HG03139 (cell line): ENCODE results near the gene COPRS.

Experiments used
- ATAC-seq: cut with Tn5 transposase; IDR thresholded peaks from one replicate; pipeline ENCODE4 v1.9.1; 2021; ENCODE audit not compliant: unreplicated experiment

The COPRS gene, protein sequence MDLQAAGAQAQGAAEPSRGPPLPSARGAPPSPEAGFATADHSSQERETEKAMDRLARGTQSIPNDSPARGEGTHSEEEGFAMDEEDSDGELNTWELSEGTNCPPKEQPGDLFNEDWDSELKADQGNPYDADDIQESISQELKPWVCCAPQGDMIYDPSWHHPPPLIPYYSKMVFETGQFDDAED

DNA sequence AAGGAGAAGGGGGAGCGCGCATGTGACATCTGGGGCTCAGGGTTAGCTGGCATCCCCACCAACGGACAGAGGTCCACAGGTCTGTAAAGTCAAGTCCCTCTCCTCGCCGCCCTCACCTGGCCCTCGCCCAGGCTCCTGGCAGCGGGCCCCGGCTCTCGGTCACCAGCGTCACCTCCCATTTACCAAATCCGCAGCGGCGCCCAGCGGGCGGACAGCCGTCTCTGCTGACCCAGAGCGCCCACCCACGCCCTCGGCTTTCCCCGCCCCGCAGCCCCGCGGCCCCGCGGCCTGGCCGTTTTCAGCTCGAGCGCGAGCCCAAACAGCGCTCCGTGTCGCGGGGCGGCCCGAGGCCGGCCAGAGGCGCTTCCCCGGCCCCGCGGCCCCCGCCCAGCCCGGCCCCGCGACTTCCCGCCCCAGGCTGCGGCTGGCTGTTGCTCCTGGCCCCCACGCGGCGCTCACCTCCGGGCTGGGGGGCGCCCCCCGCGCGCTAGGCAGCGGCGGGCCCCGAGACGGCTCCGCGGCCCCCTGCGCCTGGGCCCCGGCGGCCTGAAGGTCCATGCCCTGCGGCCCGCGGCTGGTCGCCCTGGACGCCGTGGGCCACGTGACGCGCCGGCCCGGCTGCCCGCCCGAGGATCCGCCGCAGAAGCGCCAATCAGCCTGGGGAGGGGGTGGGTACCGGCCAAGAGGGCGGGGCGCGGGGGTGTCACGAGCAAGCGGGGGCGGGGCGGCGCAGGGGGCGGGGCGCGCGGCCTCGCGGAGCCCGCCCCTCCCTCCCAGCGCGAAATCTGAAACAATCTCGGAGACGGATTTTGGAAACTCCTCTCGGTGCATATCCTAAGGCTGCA is at the start of gene COPRS:
Gene COPRS, minus strand, starts transcription at position 603 of the 845 bp plus-strand sequence. Its CDS starts 45 bp downstream, at position 558.
- ATAC-seq: no peak

DNA sequence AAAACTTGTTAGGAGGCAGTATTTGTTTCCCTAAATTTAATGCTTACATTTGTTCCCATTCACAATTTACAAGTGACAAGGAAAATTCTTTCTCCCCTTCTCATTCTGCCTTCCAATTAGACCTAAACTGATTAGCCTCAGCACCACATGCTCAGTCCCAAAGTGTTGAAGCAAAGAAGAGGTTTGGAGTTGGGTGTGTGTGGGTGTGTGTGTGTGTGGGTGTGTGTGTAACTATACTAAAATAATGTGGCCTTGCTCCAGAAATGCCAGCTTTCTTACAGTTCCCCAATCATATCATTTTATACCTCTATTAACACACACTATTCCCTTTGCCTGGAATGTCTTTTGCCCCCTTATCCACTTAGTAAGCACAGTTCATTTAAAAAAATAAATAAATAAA is 49.3 kb upstream of the COPRS start:
- ATAC-seq: no peak

DNA sequence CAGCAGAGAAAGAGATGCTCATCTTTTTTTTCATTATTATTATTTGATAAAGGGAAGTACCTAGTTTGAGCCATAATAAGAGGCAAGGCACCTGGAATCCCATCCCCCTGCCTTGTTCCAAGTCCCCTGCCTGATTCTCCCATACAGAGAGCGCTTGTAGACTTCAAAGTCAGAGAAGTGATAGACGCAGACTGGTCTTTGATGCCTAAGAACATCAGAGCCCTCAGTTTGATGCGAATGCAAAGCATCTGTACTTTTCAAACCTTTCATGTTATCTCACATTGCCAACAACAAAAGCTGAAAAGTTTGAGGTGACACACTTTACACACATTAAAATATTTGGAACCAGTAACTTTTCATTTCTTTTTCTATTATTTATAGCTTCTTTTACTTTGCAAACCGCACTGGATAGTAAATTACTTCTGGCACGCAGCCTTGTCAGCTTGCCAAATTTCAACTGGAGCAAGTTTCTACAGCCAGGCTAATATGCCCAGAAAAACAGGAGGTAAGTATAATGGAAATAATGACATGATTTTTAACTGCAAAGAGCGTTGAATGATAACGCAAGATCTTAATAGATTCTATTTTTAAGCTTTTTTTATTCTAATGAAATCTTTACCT is 48.4 kb upstream of the COPRS start:
- ATAC-seq: no peak

DNA sequence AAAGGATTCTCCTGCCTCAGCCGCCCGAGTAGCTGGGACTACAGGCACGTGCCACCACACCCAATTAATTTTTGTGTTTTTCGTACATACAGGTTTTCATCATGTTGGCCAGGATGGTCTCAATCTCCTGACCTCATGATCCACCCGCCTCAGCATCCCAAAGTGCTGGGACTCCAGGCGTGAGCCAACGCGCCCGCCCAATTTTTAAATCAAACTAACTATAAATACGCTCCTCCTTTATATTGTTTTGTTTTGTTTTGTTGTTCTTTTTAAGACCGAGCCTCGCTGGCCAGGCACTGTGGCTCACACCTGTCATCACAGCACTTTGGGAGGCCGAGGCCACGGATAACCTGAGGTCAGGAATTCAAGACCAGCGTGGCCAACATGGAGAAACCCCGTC is 44.4 kb upstream of the COPRS start:
- ATAC-seq: no peak

DNA sequence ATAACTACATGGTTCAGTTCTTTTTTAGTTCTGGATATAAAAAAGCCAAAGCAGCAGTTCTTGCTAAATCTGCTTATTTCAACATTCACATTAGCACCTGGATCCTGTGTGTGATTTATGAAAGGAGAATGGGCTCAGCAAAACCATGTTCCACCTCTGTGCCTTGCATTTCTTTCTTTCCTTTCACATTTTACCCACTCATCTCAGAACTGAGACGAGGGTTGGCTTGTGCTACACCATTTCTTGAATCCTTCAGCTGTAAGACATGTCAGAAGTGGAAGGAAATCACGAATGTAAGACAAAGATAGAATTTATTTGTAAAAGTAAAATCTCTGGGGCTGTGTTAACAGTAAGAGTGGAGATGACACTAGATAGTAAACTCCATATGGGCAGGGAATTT is 43.6 kb upstream of the COPRS start:
- no peak for ATAC-seq

DNA sequence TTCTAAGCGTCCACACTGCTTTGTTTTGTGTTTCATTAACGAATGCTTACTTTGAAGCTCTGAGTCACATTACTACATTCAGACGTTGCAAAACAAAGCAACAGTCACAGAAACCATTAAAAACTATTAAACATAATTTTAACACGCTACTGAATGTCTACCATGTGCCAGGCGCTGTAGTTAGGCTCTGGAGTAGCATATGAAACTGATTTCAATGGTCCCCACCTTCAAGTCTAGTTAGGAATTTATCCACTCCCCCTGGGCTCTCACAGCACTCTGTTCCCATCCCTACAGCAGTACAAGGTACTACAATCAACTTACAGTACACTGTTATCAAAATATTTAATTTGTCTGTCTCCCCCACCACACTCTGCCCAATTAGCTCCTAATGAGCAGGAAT is 41.8 kb upstream of the COPRS start:
- ATAC-seq: no peak

DNA sequence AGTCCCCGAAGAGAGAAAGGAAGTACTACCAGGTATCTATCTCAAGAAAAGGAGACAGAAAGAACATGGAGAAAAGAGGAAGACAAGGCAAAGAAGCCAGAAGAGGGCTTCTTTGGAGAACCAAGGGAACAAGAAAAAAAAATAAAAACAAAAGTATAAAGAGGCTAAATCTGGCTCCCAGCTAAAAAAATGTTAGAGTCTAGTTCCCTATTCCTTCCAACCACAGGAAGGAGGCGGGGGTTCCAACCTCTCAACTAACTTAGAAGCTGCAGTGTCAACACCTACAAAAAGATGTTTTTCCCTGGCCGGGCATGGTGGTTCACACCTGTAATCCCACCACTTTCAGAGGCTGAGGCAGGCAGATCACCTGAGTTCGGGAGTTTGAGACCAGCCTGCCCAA is 29.1 kb upstream of the COPRS start:
- no peak for ATAC-seq

DNA sequence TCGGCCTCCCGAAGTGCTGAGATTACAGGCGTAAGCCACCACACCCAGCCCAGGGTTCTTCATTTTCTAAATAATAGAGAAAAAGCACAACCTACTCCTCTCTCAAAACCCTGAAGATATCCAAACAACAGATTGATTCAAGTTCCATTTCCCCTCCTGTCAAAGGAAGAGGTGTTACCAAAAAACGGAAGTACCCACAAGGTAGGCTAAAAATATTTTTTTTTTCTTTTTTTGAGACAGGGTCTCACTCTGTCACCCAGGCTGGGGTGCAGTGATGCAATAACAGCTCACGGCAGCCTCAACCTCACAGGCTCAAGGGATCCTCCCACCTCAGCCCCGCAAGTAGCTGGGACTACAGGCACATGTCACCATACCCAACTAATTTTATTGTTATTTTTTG is 23.5 kb upstream of the COPRS start:
- ATAC-seq: no peak

DNA sequence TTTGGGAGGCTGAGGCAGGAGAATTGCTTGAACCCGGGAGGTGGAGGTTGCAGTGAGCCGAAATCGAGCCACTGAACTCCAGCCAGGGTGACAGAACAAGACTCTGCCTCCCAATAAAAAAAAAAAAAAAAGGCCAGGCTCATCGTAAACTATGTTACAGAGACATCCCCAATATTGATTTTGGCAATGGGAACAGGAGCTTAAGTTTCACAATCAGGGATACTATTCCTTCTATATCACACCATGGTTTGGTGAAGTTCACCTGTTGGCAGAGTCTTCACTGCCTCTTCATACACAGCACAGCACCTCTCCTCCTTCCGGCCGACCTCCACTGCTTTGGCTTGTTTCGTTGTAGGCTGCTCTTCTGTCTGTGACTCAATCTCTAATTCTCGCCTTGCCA is 21.3 kb upstream of the COPRS start:
- ATAC-seq: no peak

DNA sequence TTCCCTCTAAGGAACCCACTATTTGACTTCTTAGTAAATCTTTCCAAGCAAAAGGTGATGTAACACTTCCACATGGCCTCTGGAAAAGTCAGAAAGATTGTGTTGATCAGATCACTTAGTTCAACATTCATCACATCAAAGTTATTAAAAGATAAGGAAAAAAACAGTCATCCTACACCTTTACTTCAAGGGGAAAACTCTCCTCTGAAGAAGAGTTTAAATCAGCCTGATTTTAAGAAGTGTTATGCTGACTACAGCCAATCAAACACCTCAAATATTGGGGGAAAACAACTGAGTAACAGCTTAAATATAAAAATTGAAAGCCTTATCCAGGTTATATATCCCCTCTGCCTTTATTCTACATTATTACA is 19.6 kb upstream of the COPRS start:
- no peak for ATAC-seq

DNA sequence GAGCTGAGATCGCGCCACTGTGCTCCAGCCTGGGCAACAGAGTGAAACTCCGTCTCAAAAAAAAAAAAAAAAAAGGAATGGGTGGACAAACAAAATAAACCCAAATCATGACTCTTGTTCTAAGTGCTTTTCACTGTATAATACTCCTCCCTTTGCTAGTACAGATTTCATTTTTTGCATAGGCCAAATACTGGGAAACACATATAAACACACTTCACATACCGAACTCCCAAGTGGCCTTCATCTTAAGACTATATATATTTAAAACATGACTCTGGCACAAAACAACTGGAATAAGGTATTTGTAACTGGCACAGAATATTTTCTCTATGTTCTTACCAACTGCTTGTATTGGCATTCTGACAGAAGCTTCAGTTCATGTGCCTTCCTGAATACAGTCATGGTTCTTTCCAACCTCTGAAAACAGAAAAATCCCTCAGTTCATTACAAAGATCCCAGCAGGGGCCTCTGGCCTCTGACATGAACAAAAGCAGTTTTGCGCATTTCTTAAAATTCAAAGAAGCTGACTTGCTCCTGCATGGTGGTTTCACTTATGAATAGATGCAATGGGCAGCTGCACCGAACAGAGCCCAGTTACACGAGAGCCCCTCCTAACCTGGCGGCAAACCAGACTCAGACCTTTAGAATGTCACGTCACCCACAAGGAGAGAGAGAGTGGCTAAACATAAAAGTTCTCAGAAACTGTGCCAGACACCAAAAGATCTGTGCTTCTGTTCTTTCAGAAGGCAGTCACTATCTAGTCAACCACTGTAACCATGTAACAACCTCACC is 19.1 kb upstream of the COPRS start:
- ATAC-seq: no peak

DNA sequence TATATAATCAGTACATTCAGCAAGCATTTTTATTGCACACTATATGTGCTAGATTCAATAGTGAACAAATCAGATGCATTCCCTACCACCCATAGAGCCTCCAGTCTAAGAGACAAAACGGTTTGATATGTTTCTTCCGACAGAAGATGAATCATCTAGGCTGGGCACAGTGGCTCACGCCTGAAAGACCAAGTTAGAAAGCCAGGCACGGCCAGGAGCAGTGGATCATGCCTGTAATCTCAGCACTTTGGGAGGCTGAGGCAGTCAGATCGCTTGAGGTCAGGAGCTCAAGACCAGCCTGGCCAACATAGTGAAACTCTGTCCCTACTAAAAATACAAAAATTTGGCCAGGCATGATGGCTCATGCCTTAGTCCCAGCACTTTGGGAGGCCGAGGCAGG is 18.3 kb upstream of the COPRS start:
- ATAC-seq: no peak

DNA sequence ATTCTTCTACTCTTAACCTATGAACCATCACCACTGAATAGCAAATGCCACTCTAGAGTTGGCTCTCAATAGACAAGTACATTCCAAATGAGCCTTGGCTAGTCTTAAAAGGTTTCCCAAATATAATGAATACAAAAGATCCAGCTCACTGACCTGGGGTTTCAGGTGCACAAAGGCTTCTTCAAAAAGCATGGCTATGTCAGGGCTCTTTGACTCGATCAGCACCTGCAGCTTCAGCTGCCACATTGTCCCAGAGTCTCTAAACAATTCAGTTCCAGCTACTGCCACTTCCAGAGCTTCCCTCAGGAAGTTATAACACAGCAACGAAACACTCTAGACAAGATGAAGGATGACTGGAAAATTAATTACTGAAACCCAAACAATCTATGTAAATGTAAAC is 16.0 kb upstream of the COPRS start:
- no peak for ATAC-seq

DNA sequence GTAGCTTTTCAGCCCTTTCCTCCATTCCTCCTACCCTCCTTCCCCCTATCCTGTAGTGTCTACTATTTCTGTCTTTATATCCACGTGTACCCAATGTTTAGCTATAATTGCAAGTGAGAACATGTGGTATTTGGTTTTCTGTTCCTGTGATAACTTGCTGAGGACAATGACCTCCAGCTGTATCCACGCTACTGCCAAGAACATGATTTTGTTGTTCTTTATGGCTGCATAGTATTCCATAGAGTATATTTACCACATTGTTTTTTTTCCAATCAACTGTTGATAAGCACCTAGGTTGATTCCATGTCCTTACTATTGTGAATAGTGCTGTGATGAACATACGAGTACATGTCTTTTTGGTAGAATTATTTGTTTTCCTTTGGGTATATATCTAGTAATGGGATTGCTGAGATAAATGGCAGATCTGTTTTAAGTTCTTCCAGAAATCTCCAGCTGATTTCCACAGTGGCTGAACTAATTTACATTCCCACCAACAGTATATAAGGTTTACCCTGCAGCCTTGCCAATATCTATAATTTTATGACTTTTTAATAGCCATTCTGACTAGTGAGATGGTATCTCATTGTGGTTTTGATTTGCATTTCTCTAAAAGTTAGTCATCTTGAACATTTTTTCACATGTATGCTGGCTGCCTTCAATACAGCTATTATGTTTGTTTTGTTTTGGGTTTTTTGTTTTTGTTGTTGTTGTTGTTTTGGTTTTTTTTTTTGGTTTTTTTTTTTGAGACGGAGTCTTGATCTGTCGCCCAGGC is 10.9 kb upstream of the COPRS start:
- no peak for ATAC-seq

DNA sequence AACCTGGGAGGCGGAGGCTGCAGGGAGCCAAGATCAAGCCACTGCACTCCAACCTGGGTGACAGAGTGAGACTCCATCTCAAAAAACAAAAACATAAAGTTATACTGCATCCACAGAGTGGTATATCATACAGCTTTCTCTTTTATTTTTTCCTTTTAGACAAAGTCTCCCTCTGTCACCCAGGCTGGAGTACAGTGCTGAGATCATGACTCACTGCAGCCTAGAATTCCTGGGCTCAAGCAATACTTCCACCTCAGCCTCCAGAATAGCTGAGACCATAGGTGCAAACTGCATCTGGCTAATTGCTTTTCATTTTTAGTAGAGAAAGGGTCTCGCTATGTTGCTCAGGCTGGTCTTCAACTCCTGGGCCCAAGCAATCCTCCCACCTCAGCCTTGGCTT is 10.0 kb upstream of the COPRS start:
- ATAC-seq: no peak

DNA sequence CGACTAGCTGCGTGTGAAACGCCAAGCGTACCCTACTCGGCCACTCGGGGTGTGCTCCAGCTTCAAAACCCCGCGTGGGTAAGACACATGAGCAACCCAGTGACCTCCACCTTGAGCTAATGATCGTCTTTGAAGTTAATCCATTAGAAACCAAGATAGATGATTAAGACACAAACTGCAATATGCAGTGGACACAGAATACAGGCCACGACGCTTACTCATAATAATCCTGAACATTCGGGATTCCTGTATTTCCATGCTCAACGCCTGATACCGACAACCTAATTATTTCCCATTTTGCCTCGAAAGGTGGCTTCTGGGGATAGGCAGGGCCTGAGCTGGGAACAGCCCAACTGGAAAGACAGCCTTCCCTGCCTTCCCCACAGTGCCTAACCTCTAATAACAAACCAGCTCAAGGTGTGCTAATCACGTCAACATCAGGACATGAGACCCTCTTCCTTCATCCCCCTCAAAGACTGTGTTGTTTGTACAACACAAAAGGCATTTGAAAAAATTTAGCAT is 504 bp upstream of the COPRS start:
- ATAC-seq: no peak

DNA sequence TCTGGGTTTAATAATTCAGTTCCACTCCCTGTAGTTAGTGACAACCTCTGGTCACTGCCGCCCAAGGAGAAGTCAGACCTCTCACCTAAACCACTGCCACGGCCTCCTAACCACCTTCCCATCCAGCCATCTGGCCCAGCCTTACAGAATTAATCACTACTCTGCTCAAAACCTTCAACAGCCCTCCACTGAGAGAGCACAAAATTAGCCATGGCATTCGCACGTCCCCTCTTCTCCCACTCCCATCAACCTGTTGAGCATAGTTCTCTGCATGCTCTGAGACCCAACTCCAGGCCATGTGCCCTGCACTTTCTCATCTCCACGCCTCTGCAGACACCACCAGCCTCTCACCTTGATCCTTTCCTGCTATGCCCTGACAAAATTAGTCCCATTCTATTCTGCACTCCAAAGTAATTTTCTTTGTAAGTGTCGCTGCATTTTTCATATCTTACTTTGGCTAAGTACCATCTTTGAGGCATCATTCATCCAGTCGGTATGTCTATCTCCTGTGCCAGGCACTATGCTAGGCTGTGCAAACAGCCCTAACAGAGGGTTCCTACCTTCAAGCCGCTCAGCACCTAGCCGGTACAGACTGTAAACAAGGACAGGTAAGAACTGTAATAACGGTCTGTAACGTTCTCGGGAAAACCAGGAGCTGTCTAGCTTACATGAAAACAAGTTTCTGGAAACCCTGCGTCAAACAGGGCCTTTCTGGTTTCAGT is 963 bp downstream of the COPRS start:
- no peak for ATAC-seq

DNA sequence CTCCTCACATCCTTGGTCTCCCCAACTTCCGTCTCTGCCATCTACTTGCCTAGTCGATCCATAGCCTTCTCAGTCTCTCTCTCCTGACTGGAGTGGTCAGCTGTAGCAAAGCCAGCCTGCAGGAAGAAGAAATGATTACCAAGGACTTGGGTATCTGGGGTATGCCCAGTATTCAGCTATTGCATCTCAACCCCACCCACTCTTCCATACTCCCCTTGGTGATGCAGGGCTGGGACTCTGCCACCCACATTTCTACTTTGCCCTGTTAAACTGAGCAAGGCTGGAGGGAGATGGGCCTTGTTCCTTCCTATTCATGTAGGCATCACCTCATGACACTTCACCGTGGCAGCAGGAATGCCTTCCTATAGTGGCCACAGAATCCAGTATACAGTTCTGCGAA is 2.3 kb downstream of the COPRS start:
- no peak for ATAC-seq

DNA sequence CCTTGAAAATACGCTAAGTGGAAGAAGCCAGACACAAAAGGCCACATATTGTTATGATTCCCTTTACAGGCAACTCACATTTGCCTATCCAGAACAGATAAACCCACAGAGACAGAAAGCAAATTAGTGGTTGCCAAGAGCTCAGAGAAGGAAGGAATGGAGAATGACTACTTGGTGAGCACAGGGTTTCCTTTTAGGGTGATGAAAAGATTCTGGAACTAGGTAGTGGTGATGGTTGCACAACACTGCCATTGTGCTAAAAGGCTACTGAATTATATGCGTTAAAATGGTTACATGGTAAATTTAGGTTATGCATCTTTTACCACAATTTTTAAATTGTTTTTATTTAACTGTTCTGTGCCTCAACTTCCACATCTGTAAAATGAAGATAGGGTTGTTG is 4.4 kb downstream of the COPRS start:
- ATAC-seq: no peak

DNA sequence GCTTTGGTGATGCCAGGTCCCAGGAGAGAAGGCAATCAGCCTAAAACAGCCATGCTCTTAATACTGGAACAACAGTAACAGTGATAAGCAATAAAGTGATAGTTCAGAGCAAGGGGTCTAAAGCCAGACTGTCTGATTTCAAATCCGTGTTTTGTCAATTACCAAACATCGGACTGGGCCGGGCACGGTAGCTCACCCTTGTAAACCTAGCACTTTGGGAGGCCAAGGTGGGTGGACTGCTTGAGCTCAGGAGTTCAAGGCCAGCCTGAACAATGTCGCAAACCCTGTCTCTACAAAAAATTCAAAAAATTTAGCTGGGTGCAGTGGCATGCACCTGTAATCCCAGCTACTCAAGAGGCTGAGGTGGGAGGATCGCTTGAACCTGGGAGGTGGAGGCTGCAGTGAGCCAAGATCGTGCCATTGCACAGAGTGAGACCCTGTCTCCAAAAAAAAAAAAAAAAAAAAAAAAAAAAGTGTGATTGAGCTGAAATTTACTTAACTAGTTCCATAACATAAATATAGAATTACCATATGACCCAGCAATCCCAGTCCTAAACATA is 5.1 kb downstream of the COPRS start:
- ATAC-seq: no peak
